ENCODE data around the gene CNOT6L. TPM values are rescaled to one million over a fixed set of nuclear protein-coding genes. Genes with fewer than 3 reads are reported as not detected.

CNOT6L gene
- total RNA-seq, 1 donor from 2014 or later, result 54.1 TPM

DNA sequence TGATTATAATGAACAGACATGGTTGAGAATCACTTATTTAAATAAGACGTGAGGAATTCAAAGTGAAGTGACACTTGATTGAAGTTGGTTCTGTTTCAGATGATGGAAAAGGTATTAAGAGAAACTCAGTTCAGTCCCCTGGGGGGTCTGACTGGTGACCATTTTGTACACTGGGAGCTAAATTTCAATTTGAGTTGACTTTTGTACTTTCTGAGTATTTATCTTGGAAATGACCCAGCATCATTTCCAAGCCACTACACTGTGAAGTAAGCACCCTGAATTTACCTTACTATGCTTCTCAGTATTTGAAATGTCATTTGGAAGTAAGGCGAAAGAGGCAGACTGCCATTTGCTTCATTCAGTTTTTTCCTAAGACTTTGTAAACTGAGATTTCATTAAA lies 73.4 kb downstream of the CNOT6L start:
- DNase-seq (no peak), ATAC-seq (no peak)
- Histone ChIP-seq H3K9me3 (no peaks in the 10 kb centered on the region), H3K4me1 (peaks cover 3% of the 10 kb centered on the region), H3K27ac (no peak overlapping the region), H3K27me3 (ENCODE audit: low read depth) (no peaks in the 10 kb centered on the region), H3K36me3 (peaks cover 31% of the 10 kb centered on the region), H3K4me3 (no peak overlapping the region)
- intact Hi-C loops (cut with DNase I), result no loop called here
- TF ChIP-seq, protein P1, sequence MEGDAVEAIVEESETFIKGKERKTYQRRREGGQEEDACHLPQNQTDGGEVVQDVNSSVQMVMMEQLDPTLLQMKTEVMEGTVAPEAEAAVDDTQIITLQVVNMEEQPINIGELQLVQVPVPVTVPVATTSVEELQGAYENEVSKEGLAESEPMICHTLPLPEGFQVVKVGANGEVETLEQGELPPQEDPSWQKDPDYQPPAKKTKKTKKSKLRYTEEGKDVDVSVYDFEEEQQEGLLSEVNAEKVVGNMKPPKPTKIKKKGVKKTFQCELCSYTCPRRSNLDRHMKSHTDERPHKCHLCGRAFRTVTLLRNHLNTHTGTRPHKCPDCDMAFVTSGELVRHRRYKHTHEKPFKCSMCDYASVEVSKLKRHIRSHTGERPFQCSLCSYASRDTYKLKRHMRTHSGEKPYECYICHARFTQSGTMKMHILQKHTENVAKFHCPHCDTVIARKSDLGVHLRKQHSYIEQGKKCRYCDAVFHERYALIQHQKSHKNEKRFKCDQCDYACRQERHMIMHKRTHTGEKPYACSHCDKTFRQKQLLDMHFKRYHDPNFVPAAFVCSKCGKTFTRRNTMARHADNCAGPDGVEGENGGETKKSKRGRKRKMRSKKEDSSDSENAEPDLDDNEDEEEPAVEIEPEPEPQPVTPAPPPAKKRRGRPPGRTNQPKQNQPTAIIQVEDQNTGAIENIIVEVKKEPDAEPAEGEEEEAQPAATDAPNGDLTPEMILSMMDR (IDR thresholded peaks at IDR 0.05), result no peak

DNA sequence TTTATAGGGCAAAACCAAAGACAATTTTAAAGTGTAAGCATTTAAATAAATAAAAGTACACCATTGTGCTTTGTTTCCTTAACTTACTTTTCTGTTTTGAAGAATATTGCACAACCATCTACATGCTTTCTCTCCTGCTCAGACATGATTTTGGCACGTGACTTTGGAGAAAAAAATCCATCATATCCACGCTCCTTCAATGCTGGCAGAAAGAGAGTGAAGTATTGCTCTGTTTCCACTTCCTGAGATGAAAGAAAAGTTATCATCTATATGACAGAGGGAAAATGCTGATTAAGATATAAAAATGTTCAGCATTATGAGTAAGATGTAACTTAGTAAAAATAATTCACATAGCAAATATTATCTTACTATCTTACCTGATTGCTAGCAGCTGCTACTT lies 77.1 kb downstream of the CNOT6L start:
- Histone ChIP-seq H3K9me3 (no peaks in the 10 kb centered on the region), H3K27ac (no peak overlapping the region), H3K4me3 (no peak overlapping the region), H3K27me3 (ENCODE audit: low read depth) (no peaks in the 10 kb centered on the region), H3K36me3 (peaks cover 42% of the 10 kb centered on the region), H3K4me1 (peaks cover 3% of the 10 kb centered on the region)
- ATAC-seq, result no peak
- intact Hi-C loops (cut with DNase I), result no loop called here
- TF ChIP-seq, protein P1 (IDR thresholded peaks at IDR 0.05), result no peak
- DNase-seq, result no peak

DNA sequence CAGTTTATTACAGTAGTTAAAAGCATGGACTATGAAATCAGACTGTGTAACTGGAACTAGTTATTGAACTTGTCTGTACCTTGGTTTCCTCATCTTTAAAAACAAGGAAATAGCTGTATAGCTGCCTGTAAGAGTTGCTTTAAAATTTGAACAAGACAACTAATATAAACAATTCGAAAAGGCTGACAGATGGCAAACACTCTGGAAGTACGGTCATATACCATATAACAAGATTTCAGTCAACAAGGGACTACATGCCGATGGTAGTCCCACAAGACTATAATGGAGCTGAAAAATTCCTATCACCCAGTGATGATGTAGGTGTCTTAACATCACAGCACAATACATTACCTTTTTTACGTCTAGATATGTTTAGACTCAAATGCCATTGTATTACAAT lies 78.7 kb downstream of the CNOT6L start:
- H3K36me3 ChIP-seq, result peaks cover 34% of the 10 kb centered on the region
- H3K4me1 ChIP-seq, result no peaks in the 10 kb centered on the region
- no peak overlapping the region for H3K4me3 ChIP-seq
- DNase-seq (no peak), ATAC-seq (no peak)
- TF ChIP-seq, protein P1 (IDR thresholded peaks at IDR 0.05), result no peak
- no peak overlapping the region for H3K27ac ChIP-seq
- H3K9me3 ChIP-seq, result no peaks in the 10 kb centered on the region
- H3K27me3 ChIP-seq (ENCODE audit: low read depth), result no peaks in the 10 kb centered on the region
- intact Hi-C loops (cut with DNase I), result no loop called here

DNA sequence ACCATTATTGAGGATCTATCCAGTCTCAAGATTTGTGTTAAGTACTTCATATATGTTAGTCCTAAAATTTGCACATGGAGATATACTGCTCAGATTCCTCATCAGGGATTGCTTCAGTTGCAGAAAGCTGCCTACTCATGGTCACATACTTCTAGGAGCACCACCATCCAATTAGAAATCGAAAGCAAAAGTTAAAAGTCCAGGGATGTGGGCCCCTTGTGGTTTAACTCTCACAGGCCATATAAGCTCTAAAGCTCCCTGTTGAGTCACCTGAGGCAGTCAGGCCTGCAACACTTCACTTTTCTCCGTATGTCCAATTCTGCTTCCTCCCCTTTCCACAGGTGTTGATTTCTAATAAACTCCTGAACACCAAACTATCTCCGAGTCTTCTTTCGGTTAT lies 84.2 kb downstream of the CNOT6L start:
- Histone ChIP-seq H3K36me3 (peaks cover 23% of the 10 kb centered on the region), H3K4me3 (no peak overlapping the region), H3K4me1 (no peaks in the 10 kb centered on the region), H3K27me3 (ENCODE audit: low read depth) (no peaks in the 10 kb centered on the region), H3K9me3 (no peaks in the 10 kb centered on the region), H3K27ac (no peak overlapping the region)
- DNase-seq, result no peak
- peak; percentile 74 to 80 for ATAC-seq
- TF ChIP-seq, protein P1 (IDR thresholded peaks at IDR 0.05), result no peak
- intact Hi-C loops (cut with DNase I), result no loop called here

DNA sequence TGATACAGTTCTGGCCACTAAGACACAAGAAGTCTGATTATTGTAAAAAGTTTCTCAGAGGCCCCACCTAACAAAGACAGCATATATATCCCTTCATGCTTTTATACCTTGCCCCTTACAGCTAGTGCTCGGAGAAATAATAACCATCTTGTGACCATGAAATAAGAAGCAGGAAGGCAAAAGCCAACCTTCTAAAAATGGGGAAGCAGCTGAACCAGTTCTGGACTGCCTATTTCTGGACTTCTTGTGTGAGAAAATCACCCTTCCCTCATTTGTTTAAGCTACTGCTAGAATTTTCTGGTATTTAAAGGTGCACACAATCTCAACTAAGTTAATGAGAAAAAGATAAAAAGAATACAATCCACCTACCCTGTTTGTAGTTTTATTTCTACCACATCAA lies 87.5 kb downstream of the CNOT6L start:
- ATAC-seq (no peak), DNase-seq (no peak)
- Histone ChIP-seq H3K4me1 (no peaks in the 10 kb centered on the region), H3K9me3 (no peaks in the 10 kb centered on the region), H3K36me3 (peaks cover 30% of the 10 kb centered on the region), H3K4me3 (no peak overlapping the region), H3K27ac (no peak overlapping the region), H3K27me3 (ENCODE audit: low read depth) (no peaks in the 10 kb centered on the region)
- TF ChIP-seq, protein P1 (IDR thresholded peaks at IDR 0.05), result no peak
- intact Hi-C loops (cut with DNase I), result no loop called here

DNA sequence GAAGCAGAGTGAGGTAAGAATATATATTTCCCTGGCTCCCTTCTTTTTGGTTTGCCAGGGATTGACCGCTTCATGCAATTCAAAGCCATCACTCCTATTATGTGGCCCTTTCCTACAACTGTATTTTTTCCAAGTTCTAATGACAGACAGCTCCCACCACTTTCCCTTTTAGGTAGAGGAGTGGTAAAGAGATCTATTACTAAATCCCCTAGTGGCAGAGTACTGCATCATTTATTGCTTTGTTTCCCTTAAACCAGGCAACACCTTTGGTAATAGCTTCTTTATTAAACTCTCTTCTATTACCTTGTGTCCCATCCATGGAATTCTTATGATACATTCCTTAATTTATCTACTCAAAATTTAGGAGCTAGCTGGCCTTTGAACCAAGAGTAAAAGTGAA lies 90.7 kb downstream of the CNOT6L start:
- TF ChIP-seq, protein P1 (IDR thresholded peaks at IDR 0.05), result no peak
- no peak overlapping the region for H3K4me3 ChIP-seq
- intact Hi-C loops (cut with DNase I), result no loop called here
- no peaks in the 10 kb centered on the region for H3K4me1 ChIP-seq
- no peaks in the 10 kb centered on the region for H3K9me3 ChIP-seq
- ATAC-seq, result no peak
- peaks cover 60% of the 10 kb centered on the region for H3K36me3 ChIP-seq
- no peaks in the 10 kb centered on the region for H3K27me3 ChIP-seq (ENCODE audit: low read depth)
- H3K27ac ChIP-seq, result no peak overlapping the region
- no peak for DNase-seq

Data from lower lobe of right lung (tissue), 2 donors.